A549 (cell line): ENCODE data around the gene KAT6B. TPM values are rescaled to one million over a fixed set of nuclear protein-coding genes. Genes with fewer than 3 reads are reported as not detected.

Source experiments
- ATAC-seq, 2 experiments: fragments of 200-7000 bp in 1 of 2; fragments of >200 bp in 1 of 2; cut with Nextera tagmentation in 1 of 2; cut with Tn5 transposase in 1 of 2; 3 replicates each; pipeline versions ENCODE4 v1.8.0 to v1.9.1; 2018 to 2020; ENCODE audit warnings: mild to moderate bottlenecking in 1 of 2, moderate library complexity in 1 of 2
- CTCF ChIA-PET: fragments of 300-600 bp; sonication (Branson Sonifier 250); formaldehyde crosslinking; extraction: SDS; loops from one replicate; lab custom pipeline; 2021; ENCODE audit warnings: antibody characterized with exemption, inconsistent platforms; lab: Yijun Ruan, JAX
- POLR2A ChIA-PET: fragments of 350-600 bp; formaldehyde crosslinking; extraction: SDS; loops from one replicate; lab custom pipeline; 2021; ENCODE audit warnings: antibody characterized with exemption, inconsistent platforms; lab: Yijun Ruan, JAX
- DNase-seq, 2 experiments: peaks; one replicate each; pipeline versions ENCODE4 v3.0.0 to v3.0.0-alpha.2; 2011 to 2016; ENCODE audit warnings: low read depth in 1 of 2, low spot score in 1 of 2
- FAIRE-seq: peaks from 2 replicates; lab custom pipeline; 2011; peaks lifted over from hg19 to GRCh38; lab: Jason Lieb, UNC
- H3K27ac ChIP-seq, 2 experiments: fragments of >200 bp; sonication (Bioruptor Twin); formaldehyde crosslinking; 3 replicates each; pipeline ENCODE4 v1.5.1; 2016 to 2017
- H3K4me1 ChIP-seq: fragments of >200 bp; sonication (Bioruptor Twin); formaldehyde crosslinking; 3 replicates; pipeline ENCODE4 v1.6.1; 2016
- H3K4me2 ChIP-seq: fragments of >200 bp; sonication (Bioruptor Twin); formaldehyde crosslinking; 3 replicates; pipeline ENCODE4 v1.6.1; 2016
- H3K4me3 ChIP-seq: fragments of >200 bp; sonication (Bioruptor Twin); formaldehyde crosslinking; 3 replicates; pipeline ENCODE4 v1.5.1; 2016
- H3K9me3 ChIP-seq: fragments of >200 bp; sonication (Bioruptor Twin); formaldehyde crosslinking; 3 replicates; pipeline ENCODE4 v1.6.1; 2016
- CHD2 ChIP-seq: fragments of 150-350 bp; IDR thresholded peaks from 2 replicates; pipeline ENCODE4 v1.6.1; 2014; ENCODE audit warnings: low read length; ENCODE audit not compliant: partially characterized antibody
- EHMT2 ChIP-seq: fragments of 200-600 bp; sonication (generic); IDR thresholded peaks from 2 replicates; pipeline ENCODE4 v1.6.1; 2016; ENCODE audit warnings: antibody characterized with exemption, low read depth, mild to moderate bottlenecking, moderate library complexity
- ESRRA ChIP-seq: fragments of 150-350 bp; IDR thresholded peaks from 2 replicates; pipeline ENCODE4 v1.6.1; 2014; ENCODE audit warnings: mild to moderate bottlenecking, low read length, borderline replicate concordance
- FOSB ChIP-seq: fragments of 250-450 bp; sonication (Bioruptor Pico); IDR thresholded peaks from 2 replicates; pipeline ENCODE4 v1.5.0; 2020; ENCODE audit warnings: mild to moderate bottlenecking, moderate library complexity
- FOSL2 ChIP-seq, 2 experiments: fragments of 450-650 bp in 1 of 2; fragments of >200 bp in 1 of 2; sonication (Bioruptor Twin) in 1 of 2; formaldehyde crosslinking; IDR thresholded peaks; 2 replicates each; pipeline versions ENCODE4 v1.5.0 to v1.6.1; 2016 to 2020; ENCODE audit warnings: mild to moderate bottlenecking in 1 of 2, moderate library complexity in 1 of 2
- FOXS1 ChIP-seq: fragments of 250-450 bp; sonication (Bioruptor Pico); IDR thresholded peaks from 2 replicates; pipeline ENCODE4 v1.5.0; 2020; ENCODE audit warnings: mild to moderate bottlenecking, moderate library complexity
- HEYL ChIP-seq: fragments of 250-450 bp; sonication (Bioruptor Pico); IDR thresholded peaks from 2 replicates; pipeline ENCODE4 v1.8.0; 2021; ENCODE audit warnings: mild to moderate bottlenecking, moderate library complexity
- HMGXB4 ChIP-seq: fragments of 250-450 bp; sonication (Bioruptor Pico); IDR thresholded peaks from 2 replicates; pipeline ENCODE4 v1.5.0; 2021; ENCODE audit warnings: mild to moderate bottlenecking, moderate library complexity, borderline replicate concordance
- HOXB13 ChIP-seq: fragments of 250-450 bp; sonication (Bioruptor Pico); IDR thresholded peaks from 2 replicates; pipeline ENCODE4 v1.5.0; 2020; ENCODE audit warnings: low read depth, mild to moderate bottlenecking, moderate library complexity
- HOXB5 ChIP-seq: fragments of 250-450 bp; sonication (Bioruptor Pico); IDR thresholded peaks from 2 replicates; pipeline ENCODE4 v1.5.0; 2020; ENCODE audit warnings: mild to moderate bottlenecking, moderate library complexity
- KDM1A ChIP-seq: fragments of 200-600 bp; sonication (generic); IDR thresholded peaks from 2 replicates; pipeline ENCODE4 v1.6.1; 2016; ENCODE audit warnings: low read depth, mild to moderate bottlenecking
- PHF8 ChIP-seq: fragments of 200-600 bp; sonication (generic); IDR thresholded peaks from 2 replicates; pipeline ENCODE4 v1.6.1; 2016; ENCODE audit warnings: low read depth, mild to moderate bottlenecking, antibody characterized with exemption, moderate library complexity, borderline replicate concordance
- RCOR1 ChIP-seq: fragments of 150-350 bp; IDR thresholded peaks from 2 replicates; pipeline ENCODE4 v1.6.1; 2014; ENCODE audit warnings: antibody characterized with exemption, low read length, low read depth
- REST ChIP-seq: fragments of 200-600 bp; sonication (generic); IDR thresholded peaks from 2 replicates; pipeline ENCODE4 v1.6.1; 2016; ENCODE audit warnings: antibody characterized with exemption, mild to moderate bottlenecking, moderate library complexity
- RNF2 ChIP-seq: fragments of 200-600 bp; sonication (generic); IDR thresholded peaks from 2 replicates; pipeline ENCODE4 v1.6.1; 2016; ENCODE audit warnings: low read depth, mild to moderate bottlenecking, antibody characterized with exemption, moderate library complexity, borderline replicate concordance
- SMC3 ChIP-seq: fragments of >200 bp; sonication (Bioruptor Twin); formaldehyde crosslinking; IDR thresholded peaks from 3 replicates; pipeline ENCODE4 v1.6.1; 2018; ENCODE audit warnings: inconsistent platforms
- SREBF2 ChIP-seq: fragments of 450-650 bp; IDR thresholded peaks from 2 replicates; pipeline ENCODE4 v1.6.1; 2014; ENCODE audit warnings: mild to moderate bottlenecking, moderate library complexity
- TFCP2L1 ChIP-seq: fragments of 250-450 bp; sonication (Bioruptor Pico); IDR thresholded peaks from 2 replicates; pipeline ENCODE4 v1.5.0; 2021; ENCODE audit warnings: mild to moderate bottlenecking
- ZC3H11A ChIP-seq: fragments of 450-650 bp; IDR thresholded peaks from 2 replicates; pipeline ENCODE4 v1.6.1; 2014; ENCODE audit warnings: antibody characterized with exemption, mild to moderate bottlenecking
- ZNF302 ChIP-seq: fragments of 250-450 bp; sonication (Bioruptor Pico); IDR thresholded peaks from 2 replicates; pipeline ENCODE4 v1.9.0; 2021; ENCODE audit warnings: inconsistent platforms, mild to moderate bottlenecking, moderate library complexity
- WGBS: methylation state at CpG from one replicate; pipeline ENCODE4 v1.1.6; 2017; ENCODE audit errors: missing lambda C conversion rate; 5-methylcytosine and 5-hydroxymethylcytosine counted together
- polyA plus RNA-seq, 4 experiments: library from polyadenylated mRNA; depleted of rRNA in 3 of 4; stranded (reverse); fragments of >200 nt; fragmentation: RNase III in 1 of 4; extraction: RNeasy Plus Mini Kit Qiagen cat#74134 plus additional on column Dnase treatment in 1 of 4; gene quantifications; 2 replicates in 3 of 4; 3 replicates in 1 of 4; pipeline ENCODE4 v1.2.3, GENCODE V29; 2011 to 2017
- TF ChIP-seq, protein P1 (sequence below): fragments of >200 bp; sonication (Bioruptor Twin); formaldehyde crosslinking; IDR thresholded peaks from 3 replicates; pipeline ENCODE4 v1.5.1; 2016
- TF ChIP-seq, protein P2 (sequence below): IDR thresholded peaks from 2 replicates; pipeline ENCODE4 v1.6.1; 2012

KAT6B gene
- polyA plus RNA-seq, 2 of the 4 experiments (the other 2 are of a cell fraction), result 5.6 to 5.7 TPM

- ChIA-PET POLR2A (no interaction called here), CTCF (interaction anchor here (0.7 to 1.7 kb wide), 4 partner anchors 23 to 281 kb away, joined by 3 to 4 read pairs (median 4); no protein-coding TSS in a partner anchor)
- DNase-seq (peak in 1 of 2 experiments; percentile 24), ATAC-seq (no peak), FAIRE-seq (no peak)
- no peak overlapping the region for H3K27ac ChIP-seq
- WGBS, result 15% methylated on average over 4 of the region's 4 CpGs
- no peak overlapping the region for H3K4me3 ChIP-seq
- H3K4me2 ChIP-seq, result no peak overlapping the region
- peaks cover 23% of the 10 kb centered on the region for H3K9me3 ChIP-seq
- H3K4me1 ChIP-seq, result peaks cover 5% of the 10 kb centered on the region; the same call in 2 of the 3 replicates
- no peak for TF ChIP-seq FOSB (CRISPR knock-in tag)
- TF ChIP-seq, protein P1, sequence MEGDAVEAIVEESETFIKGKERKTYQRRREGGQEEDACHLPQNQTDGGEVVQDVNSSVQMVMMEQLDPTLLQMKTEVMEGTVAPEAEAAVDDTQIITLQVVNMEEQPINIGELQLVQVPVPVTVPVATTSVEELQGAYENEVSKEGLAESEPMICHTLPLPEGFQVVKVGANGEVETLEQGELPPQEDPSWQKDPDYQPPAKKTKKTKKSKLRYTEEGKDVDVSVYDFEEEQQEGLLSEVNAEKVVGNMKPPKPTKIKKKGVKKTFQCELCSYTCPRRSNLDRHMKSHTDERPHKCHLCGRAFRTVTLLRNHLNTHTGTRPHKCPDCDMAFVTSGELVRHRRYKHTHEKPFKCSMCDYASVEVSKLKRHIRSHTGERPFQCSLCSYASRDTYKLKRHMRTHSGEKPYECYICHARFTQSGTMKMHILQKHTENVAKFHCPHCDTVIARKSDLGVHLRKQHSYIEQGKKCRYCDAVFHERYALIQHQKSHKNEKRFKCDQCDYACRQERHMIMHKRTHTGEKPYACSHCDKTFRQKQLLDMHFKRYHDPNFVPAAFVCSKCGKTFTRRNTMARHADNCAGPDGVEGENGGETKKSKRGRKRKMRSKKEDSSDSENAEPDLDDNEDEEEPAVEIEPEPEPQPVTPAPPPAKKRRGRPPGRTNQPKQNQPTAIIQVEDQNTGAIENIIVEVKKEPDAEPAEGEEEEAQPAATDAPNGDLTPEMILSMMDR, result no peak
- no peak for TF ChIP-seq CHD2
- TF ChIP-seq KDM1A, result no peak
- no peak for TF ChIP-seq REST
- TF ChIP-seq HEYL (CRISPR knock-in tag), result no peak
- TF ChIP-seq HOXB5 (CRISPR knock-in tag), result 0 out of 2 replicates have a peak, but pooled peaks have one; percentile 24
- no peak for TF ChIP-seq FOSL2 (IDR thresholded peaks at IDR 0.05)
- TF ChIP-seq FOSL2 (CRISPR knock-in tag; IDR thresholded peaks at IDR 0.05), result 0 out of 2 replicates have a peak, but pooled peaks have one; percentile 4
- no peak for TF ChIP-seq SMC3
- TF ChIP-seq ZNF302, result no peak
- no peak for TF ChIP-seq RNF2
- TF ChIP-seq RCOR1, result no peak
- no peak for TF ChIP-seq HMGXB4 (CRISPR knock-in tag)
- 0 out of 2 replicates have a peak, but pooled peaks have one; percentile 18 for TF ChIP-seq FOXS1
Observed at GRCh38 chr10:74816824-74817498, 9.4 kb upstream of the KAT6B start.

- ChIA-PET CTCF (interaction anchor here (1.3 kb wide), 1 partner anchor 414 kb away, joined by 6 read pairs; the partner anchor contains the start of gene COMTD1), POLR2A (no interaction called here)
- FAIRE-seq (no peak), ATAC-seq (no peak), DNase-seq (no peak)
- peaks cover 20% of the 10 kb centered on the region for H3K4me1 ChIP-seq
- no peak overlapping the region for H3K27ac ChIP-seq
- H3K4me2 ChIP-seq, result peak overlapping the region; percentile 15; the same call in 2 of the 3 replicates
- no peak overlapping the region for H3K4me3 ChIP-seq
- peaks cover 11% of the 10 kb centered on the region for H3K9me3 ChIP-seq
- WGBS, result 37% methylated on average over 3 of the region's 3 CpGs
- TF ChIP-seq TFCP2L1 (CRISPR knock-in tag), result no peak
- TF ChIP-seq ESRRA, result no peak
- no peak for TF ChIP-seq HOXB13 (CRISPR knock-in tag)
- no peak for TF ChIP-seq SREBF2
- TF ChIP-seq EHMT2, result no peak
- TF ChIP-seq, protein P2, sequence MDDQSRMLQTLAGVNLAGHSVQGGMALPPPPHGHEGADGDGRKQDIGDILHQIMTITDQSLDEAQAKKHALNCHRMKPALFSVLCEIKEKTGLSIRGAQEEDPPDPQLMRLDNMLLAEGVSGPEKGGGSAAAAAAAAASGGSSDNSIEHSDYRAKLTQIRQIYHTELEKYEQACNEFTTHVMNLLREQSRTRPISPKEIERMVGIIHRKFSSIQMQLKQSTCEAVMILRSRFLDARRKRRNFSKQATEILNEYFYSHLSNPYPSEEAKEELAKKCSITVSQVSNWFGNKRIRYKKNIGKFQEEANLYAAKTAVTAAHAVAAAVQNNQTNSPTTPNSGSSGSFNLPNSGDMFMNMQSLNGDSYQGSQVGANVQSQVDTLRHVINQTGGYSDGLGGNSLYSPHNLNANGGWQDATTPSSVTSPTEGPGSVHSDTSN, result no peak
- TF ChIP-seq HEYL (CRISPR knock-in tag), result no peak
- TF ChIP-seq ZC3H11A, result no peak
- TF ChIP-seq, protein P1, result no peak
- no peak for TF ChIP-seq PHF8
Observed at GRCh38 chr10:74821501-74821900, 4.9 kb upstream of the KAT6B start.
